Measurements from ENCODE around the gene USP22.
"Not testable (repeated sequence)": the region's sequence is repeated elsewhere in the genome, so short reads cannot be mapped to it uniquely, and the experiment has no call there.

USP22 gene

DNA sequence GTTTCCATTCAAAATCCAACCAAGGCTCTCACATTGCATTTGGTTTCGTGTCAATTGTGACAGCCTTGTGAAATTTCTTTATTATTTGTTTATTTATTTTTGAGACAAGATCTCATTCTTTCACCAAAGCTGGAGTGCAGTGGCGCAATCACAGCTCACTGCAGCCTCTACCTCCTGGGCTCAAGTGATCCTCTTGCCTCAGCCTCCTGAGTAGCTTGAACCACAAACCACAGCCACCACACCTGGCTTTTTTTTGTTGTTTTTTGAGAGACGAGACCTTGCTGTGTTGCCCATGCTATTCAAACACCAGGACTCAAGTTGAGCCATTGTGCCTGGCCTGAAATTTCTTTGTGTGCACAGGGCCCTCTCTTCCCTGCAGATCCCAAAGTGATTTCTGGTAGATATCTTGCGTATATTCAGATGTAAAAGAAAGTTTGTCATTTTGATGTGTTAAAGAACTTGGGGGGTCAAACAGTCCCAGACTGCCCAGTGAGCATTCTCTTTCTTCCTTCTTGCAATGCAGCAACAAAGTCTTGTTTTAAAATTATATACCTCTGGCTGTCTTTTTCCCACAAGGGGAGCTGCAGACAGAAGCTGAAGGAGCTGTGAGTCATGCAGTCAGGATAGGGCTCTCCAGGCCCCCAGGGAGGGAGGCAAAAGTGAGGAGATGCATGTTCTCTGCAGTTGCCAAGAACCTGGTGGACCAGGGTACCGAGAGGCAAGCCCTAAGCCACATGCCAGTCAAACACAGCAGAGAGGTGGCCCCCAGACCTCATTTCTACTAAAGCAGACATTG, 15.5 kb upstream of the USP22 start:
- TF ChIP-seq CTCF (IDR thresholded peaks at IDR 0.05; ENCODE audit: insufficient read depth, low read length, poor library complexity, severe bottlenecking), result no peak
- no peak for TF ChIP-seq EZH2phosphoT487 (conservative IDR thresholded peaks at IDR 0.05; ENCODE audit: low read length)
- Histone ChIP-seq H2AFZ (ENCODE audit: low read depth, low read length, severe bottlenecking) (no peak overlapping the region), H3K4me2 (ENCODE audit: low read depth, low read length, poor library complexity, severe bottlenecking) (no peak overlapping the region), H4K20me1 (ENCODE audit: low read depth, low read length) (no peaks in the 10 kb centered on the region), H3F3A (ENCODE audit: insufficient read depth) (peaks cover 21% of the 10 kb centered on the region), H3K27me3 (ENCODE audit: low read length) (no peaks in the 10 kb centered on the region), H3K4me3 (ENCODE audit: insufficient read depth, low read length, poor library complexity, severe bottlenecking) (no peak overlapping the region), H3K27ac (ENCODE audit: low read depth, low read length) (no peak overlapping the region), H3K79me2 (ENCODE audit: insufficient read depth, low read length) (no peaks in the 10 kb centered on the region), H3K9me2 (replicated peaks; ENCODE audit: insufficient read depth, low read length) (no peaks in the 10 kb centered on the region), H3K36me3 (ENCODE audit: low read length) (no peaks in the 10 kb centered on the region), H3K9me3 (ENCODE audit: insufficient read depth, low read length) (no peaks in the 10 kb centered on the region), H3K9ac (ENCODE audit: low read length) (no peak overlapping the region)

- H2AFZ ChIP-seq (ENCODE audit: low read depth, low read length, severe bottlenecking); H4K20me1 ChIP-seq (ENCODE audit: low read depth, low read length); H3K36me3 ChIP-seq (ENCODE audit: low read length); H3K9me2 ChIP-seq (replicated peaks; ENCODE audit: insufficient read depth, low read length); H3K27me3 ChIP-seq (ENCODE audit: low read length); H3K9me3 ChIP-seq (ENCODE audit: insufficient read depth, low read length); H3K79me2 ChIP-seq (ENCODE audit: insufficient read depth, low read length): not testable (repeated sequence)
- Histone ChIP-seq H3K9ac (ENCODE audit: low read length) (peak overlapping the region; percentile 75), H3F3A (ENCODE audit: insufficient read depth) (peaks cover 46% of the 10 kb centered on the region), H3K4me3 (ENCODE audit: insufficient read depth, low read length, poor library complexity, severe bottlenecking) (peak overlapping the region; percentile 44), H3K27ac (ENCODE audit: low read depth, low read length) (peak overlapping the region; percentile 97), H3K4me2 (ENCODE audit: low read depth, low read length, poor library complexity, severe bottlenecking) (peak overlapping the region; percentile 79)
Observed at GRCh38 chr17:21053056-21053455, 10.2 kb upstream of the USP22 start.

DNA sequence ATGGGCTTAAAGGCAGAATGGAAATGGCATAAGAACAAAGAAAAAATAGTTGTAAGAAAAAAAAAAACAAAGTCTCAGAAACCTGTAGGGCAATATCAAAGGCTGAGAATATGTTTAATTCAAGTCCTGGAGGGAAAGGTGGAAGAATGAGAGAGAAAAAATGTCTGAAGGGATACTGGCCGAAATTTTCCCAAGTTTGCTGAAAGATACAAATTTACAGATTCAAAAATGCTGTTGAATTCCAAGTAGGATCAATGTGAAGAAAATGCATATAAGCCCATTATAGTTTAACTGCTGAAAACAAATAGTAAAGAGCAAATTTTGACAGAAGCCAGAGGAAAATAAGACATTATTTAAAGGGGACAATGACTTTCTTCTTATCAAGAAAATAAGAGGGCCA, 6.6 kb upstream of the USP22 start:
- Histone ChIP-seq H4K20me1 (ENCODE audit: low read depth, low read length) (no peaks in the 10 kb centered on the region), H2AFZ (ENCODE audit: low read depth, low read length, severe bottlenecking) (no peak overlapping the region), H3K4me3 (ENCODE audit: insufficient read depth, low read length, poor library complexity, severe bottlenecking) (no peak overlapping the region), H3K9ac (ENCODE audit: low read length) (no peak overlapping the region), H3K4me2 (ENCODE audit: low read depth, low read length, poor library complexity, severe bottlenecking) (no peak overlapping the region), H3F3A (ENCODE audit: insufficient read depth) (peaks cover 44% of the 10 kb centered on the region), H3K9me2 (replicated peaks; ENCODE audit: insufficient read depth, low read length) (no peaks in the 10 kb centered on the region), H3K36me3 (ENCODE audit: low read length) (no peaks in the 10 kb centered on the region), H3K27ac (ENCODE audit: low read depth, low read length) (no peak overlapping the region), H3K27me3 (ENCODE audit: low read length) (no peaks in the 10 kb centered on the region), H3K9me3 (ENCODE audit: insufficient read depth, low read length) (no peaks in the 10 kb centered on the region), H3K79me2 (ENCODE audit: insufficient read depth, low read length) (no peaks in the 10 kb centered on the region)
- TF ChIP-seq EZH2phosphoT487 (conservative IDR thresholded peaks at IDR 0.05; ENCODE audit: low read length) (no peak), CTCF (IDR thresholded peaks at IDR 0.05; ENCODE audit: insufficient read depth, low read length, poor library complexity, severe bottlenecking) (no peak)

DNA sequence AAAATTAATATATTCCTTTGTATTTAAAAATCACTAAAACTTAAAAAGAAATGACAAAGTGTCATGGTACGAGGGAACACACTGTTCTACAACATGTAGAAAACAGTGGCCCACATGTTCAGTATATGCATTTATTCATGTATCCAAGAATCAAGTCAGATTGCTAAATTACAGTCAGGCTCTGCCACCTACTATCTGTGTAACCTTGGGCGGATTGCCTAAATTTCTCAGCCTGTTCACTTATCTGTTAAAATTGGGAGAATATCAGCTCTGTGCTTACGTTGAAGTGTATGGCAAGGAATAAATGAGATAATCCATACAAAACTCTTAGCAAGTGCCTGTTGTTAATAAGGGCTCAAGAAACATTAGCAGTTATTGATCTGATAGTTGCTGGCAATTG, 3.4 kb upstream of the USP22 start:
- Histone ChIP-seq H3K79me2 (ENCODE audit: insufficient read depth, low read length) (peaks cover 15% of the 10 kb centered on the region), H3K36me3 (ENCODE audit: low read length) (no peaks in the 10 kb centered on the region), H3K27me3 (ENCODE audit: low read length) (no peaks in the 10 kb centered on the region), H3K4me2 (ENCODE audit: low read depth, low read length, poor library complexity, severe bottlenecking) (no peak overlapping the region), H2AFZ (ENCODE audit: low read depth, low read length, severe bottlenecking) (no peak overlapping the region), H3K9me2 (replicated peaks; ENCODE audit: insufficient read depth, low read length) (no peaks in the 10 kb centered on the region), H3K9ac (ENCODE audit: low read length) (no peak overlapping the region), H3K27ac (ENCODE audit: low read depth, low read length) (no peak overlapping the region), H3K9me3 (ENCODE audit: insufficient read depth, low read length) (no peaks in the 10 kb centered on the region), H4K20me1 (ENCODE audit: low read depth, low read length) (0 out of 2 replicates have a peak, but pooled peaks cover 3% of the 10 kb centered on the region), H3F3A (ENCODE audit: insufficient read depth) (peaks cover 33% of the 10 kb centered on the region), H3K4me3 (ENCODE audit: insufficient read depth, low read length, poor library complexity, severe bottlenecking) (no peak overlapping the region)
- no peak for TF ChIP-seq CTCF (IDR thresholded peaks at IDR 0.05; ENCODE audit: insufficient read depth, low read length, poor library complexity, severe bottlenecking)

Data from SU-DHL-6 (cell line).